Heart left ventricle (tissue), 13 donors: ENCODE data around the gene TSSK3.

Experiments used
- CTCF ChIP-seq, 12 donors: fragments of 200-600 bp; sonication (generic) in 4 of 12; IDR thresholded peaks; one replicate each; pipeline versions ENCODE4 v1.5.0 to v1.8.0; 2018 to 2022; ENCODE audit warnings: antibody characterized with exemption in 12 of 12, mild to moderate bottlenecking in 5 of 12
- POLR2A ChIP-seq, 2 donors: fragments of 450-650 bp; IDR thresholded peaks; one replicate each; pipeline ENCODE4 v1.6.1; 2017; ENCODE audit warnings: antibody characterized with exemption in 2 of 2, mild to moderate bottlenecking in 2 of 2, moderate library complexity in 2 of 2
- donor health status: ischemic (EF 13 %, LVEDD 7.1; RV severe dilation, severe dysfunction).
- donor health status: DM: no; HTN: yes; CAD: no.
- donor health status: DM: no; HTN: no; CAD: no.
- donor health status: ischemic (EF 25% LVEDD 6.9; RV normal size, moderate dysfunction).
- donor health status: ischemic (EF 25% LVEDD 5.7; RV mildly dilated, moderate dysfunction).
- donor health status: ischemic (EF 35%, LVEDD 5.7; RV mildly dilated, moderate dysfunction).
- donor health status: nonischemic (EF 11% LVEDD 7.7; RV severe dilation, severe dysfunction).
- donor health status: DM: yes; HTN: yes; CAD: no.
- donor health status: PGD.
- donor health status: ischemic (EF 29% LVEDD 5.4; RV normal size, mild dysfunction).
- donor health status: nonischemic (EF 23%, LVEDD 6.1; RV moderate dilation, normal function).

DNA sequence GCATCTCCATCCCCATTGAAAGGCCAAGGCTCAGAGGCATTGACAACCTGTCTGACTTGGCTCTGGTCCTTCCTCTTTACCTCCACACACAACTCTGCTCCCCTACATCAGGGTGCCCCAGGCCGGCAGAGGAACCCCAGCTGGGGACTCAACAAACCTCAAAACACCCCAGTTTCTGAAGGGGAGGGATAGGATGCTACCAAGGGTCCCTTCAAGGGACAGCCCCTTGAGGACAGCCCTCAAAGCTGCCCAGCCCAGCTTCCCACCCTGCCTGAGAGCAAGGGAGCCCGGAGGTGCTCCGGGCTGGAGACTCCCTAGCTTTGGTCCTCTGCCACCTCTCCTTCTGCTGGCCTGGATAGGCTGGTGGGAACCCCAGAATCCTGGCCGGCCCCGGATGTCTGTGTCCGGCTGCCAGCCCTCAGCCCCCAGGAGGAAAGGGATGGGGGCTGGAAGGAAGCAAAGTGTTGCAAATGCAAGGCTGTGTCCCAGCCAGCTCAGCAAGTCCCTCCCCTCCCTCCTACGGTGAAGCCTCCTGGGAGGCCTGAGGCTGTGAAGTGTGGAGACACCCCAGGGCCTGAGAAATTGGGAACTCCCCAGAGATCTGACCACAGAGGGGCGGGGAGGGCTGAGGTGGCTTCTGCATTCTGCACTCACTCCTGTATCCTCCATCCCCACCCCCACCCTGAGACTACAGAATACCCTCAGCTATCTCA, 25.2 kb upstream of the TSSK3 start:
- TF ChIP-seq CTCF (IDR thresholded peaks at IDR 0.05) (no peak), POLR2A (IDR thresholded peaks at IDR 0.05) (no peak)
